ENCODE results near the gene ATP10A.

ATP10A gene

DNA sequence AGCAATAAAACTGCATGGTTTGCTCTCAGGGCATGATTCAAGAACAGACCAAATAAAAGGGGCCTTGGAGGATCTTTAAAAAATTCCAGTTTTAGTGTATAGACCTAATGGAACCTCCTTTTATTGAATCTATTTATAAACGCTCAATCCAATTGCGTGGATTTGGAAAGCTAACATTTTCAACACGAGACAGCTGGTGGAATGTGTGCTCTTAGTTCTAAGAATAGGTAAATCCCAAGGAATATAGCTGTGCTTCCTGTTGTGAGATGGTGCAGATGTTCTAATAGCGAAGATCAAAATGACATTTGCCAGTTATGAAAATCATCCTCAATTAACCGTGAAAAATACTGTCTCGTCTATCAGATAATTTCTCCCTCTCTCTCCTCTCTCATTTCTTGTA lies 192.5 kb downstream of the ATP10A start:
- TF ChIP-seq SNAI2 (CRISPR knock-in tag; IDR thresholded peaks at IDR 0.05) (no peak), CSRNP3 (CRISPR knock-in tag; IDR thresholded peaks at IDR 0.05) (no peak), GLIS3 (CRISPR knock-in tag; IDR thresholded peaks at IDR 0.05) (no peak), ZNF8 (CRISPR knock-in tag; IDR thresholded peaks at IDR 0.05) (no peak), TSHZ2 (CRISPR knock-in tag; IDR thresholded peaks at IDR 0.05) (no peak), RARB (CRISPR knock-in tag; IDR thresholded peaks at IDR 0.05) (no peak)
- TF ChIP-seq, protein P1, sequence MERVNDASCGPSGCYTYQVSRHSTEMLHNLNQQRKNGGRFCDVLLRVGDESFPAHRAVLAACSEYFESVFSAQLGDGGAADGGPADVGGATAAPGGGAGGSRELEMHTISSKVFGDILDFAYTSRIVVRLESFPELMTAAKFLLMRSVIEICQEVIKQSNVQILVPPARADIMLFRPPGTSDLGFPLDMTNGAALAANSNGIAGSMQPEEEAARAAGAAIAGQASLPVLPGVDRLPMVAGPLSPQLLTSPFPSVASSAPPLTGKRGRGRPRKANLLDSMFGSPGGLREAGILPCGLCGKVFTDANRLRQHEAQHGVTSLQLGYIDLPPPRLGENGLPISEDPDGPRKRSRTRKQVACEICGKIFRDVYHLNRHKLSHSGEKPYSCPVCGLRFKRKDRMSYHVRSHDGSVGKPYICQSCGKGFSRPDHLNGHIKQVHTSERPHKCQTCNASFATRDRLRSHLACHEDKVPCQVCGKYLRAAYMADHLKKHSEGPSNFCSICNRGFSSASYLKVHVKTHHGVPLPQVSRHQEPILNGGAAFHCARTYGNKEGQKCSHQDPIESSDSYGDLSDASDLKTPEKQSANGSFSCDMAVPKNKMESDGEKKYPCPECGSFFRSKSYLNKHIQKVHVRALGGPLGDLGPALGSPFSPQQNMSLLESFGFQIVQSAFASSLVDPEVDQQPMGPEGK (CRISPR knock-in tag; IDR thresholded peaks at IDR 0.05; ENCODE audit: borderline replicate concordance), result no peak
- ATAC-seq, result no peak

DNA sequence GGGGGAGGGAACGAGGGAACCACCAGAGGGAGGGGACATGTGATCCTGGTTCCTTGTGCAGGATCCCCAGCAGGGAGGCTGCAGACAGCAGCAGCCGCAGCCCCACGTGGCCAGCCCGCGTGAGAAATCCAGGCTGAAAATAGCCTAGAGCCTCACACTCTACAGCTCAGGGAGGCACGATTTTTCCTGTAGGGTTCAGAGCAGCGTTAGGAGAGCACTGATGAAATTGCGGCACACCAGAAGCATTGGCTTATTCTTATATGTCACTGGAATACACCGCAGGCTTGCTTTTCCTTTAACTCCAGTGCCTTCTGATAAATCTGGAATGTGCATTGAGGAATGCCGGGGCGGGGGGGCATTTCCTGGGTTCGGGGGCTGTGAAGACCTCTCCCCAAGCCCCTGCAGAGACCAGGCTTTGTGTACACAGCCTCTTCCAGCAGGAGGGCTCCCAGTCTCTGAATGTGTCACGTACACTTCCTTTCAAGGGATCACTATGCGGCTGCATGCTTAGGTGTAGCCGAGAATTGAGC lies 193.0 kb downstream of the ATP10A start:
- TF ChIP-seq, protein P1 (CRISPR knock-in tag; IDR thresholded peaks at IDR 0.05; ENCODE audit: borderline replicate concordance), result no peak
- TF ChIP-seq BACH2 (CRISPR knock-in tag; IDR thresholded peaks at IDR 0.05; ENCODE audit: borderline replicate concordance) (no peak), ARNTL (CRISPR knock-in tag; IDR thresholded peaks at IDR 0.05; ENCODE audit: borderline replicate concordance, low read depth) (no peak), CSDC2 (CRISPR knock-in tag; IDR thresholded peaks at IDR 0.05) (no peak), ZFP30 (CRISPR knock-in tag; IDR thresholded peaks at IDR 0.05) (no peak), ZC3H10 (CRISPR knock-in tag; IDR thresholded peaks at IDR 0.05) (no peak), ZFP3 (CRISPR knock-in tag; IDR thresholded peaks at IDR 0.05) (no peak), SNAI2 (CRISPR knock-in tag; IDR thresholded peaks at IDR 0.05) (no peak), ISL1 (CRISPR knock-in tag; IDR thresholded peaks at IDR 0.05) (no peak), RARB (CRISPR knock-in tag; IDR thresholded peaks at IDR 0.05) (no peak), ESRRG (CRISPR knock-in tag; IDR thresholded peaks at IDR 0.05) (no peak)
- TF ChIP-seq, protein P2, sequence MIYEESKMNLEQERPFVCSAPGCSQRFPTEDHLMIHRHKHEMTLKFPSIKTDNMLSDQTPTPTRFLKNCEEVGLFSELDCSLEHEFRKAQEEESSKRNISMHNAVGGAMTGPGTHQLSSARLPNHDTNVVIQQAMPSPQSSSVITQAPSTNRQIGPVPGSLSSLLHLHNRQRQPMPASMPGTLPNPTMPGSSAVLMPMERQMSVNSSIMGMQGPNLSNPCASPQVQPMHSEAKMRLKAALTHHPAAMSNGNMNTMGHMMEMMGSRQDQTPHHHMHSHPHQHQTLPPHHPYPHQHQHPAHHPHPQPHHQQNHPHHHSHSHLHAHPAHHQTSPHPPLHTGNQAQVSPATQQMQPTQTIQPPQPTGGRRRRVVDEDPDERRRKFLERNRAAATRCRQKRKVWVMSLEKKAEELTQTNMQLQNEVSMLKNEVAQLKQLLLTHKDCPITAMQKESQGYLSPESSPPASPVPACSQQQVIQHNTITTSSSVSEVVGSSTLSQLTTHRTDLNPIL (CRISPR knock-in tag; IDR thresholded peaks at IDR 0.05; ENCODE audit: low read depth), result no peak

DNA sequence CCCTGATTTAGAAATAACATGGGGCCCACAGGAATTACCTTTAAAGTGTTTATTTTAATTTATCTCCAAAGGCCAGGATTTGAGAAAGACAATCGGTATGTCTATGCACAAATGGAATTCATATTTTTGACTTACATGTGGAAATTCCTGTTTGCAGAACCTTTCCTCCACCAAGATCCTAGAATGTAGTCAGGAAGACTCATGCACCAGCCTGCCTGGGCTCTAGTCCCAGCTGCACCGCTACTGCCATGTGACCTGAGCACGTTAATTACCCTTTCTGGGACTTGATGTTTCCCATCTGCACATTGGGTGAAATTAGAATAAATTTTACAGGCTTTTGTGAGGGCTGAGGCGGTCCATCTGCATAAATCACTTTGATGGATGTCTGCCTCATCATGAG lies 194.2 kb downstream of the ATP10A start:
- TF ChIP-seq OSR1 (CRISPR knock-in tag; IDR thresholded peaks at IDR 0.05) (no peak), BACH2 (CRISPR knock-in tag; IDR thresholded peaks at IDR 0.05; ENCODE audit: borderline replicate concordance) (no peak), ZNF8 (CRISPR knock-in tag; IDR thresholded peaks at IDR 0.05) (no peak), SNAI2 (CRISPR knock-in tag; IDR thresholded peaks at IDR 0.05) (no peak), ZC3H10 (CRISPR knock-in tag; IDR thresholded peaks at IDR 0.05) (no peak), CSDC2 (CRISPR knock-in tag; IDR thresholded peaks at IDR 0.05) (no peak), ARNTL (CRISPR knock-in tag; IDR thresholded peaks at IDR 0.05; ENCODE audit: borderline replicate concordance, low read depth) (no peak), ZNF565 (CRISPR knock-in tag; conservative IDR thresholded peaks at IDR 0.05; ENCODE audit: low read depth) (no peak), ISL1 (CRISPR knock-in tag; IDR thresholded peaks at IDR 0.05) (no peak)
- TF ChIP-seq, protein P2 (CRISPR knock-in tag; IDR thresholded peaks at IDR 0.05; ENCODE audit: low read depth), result no peak
- TF ChIP-seq, protein P3, sequence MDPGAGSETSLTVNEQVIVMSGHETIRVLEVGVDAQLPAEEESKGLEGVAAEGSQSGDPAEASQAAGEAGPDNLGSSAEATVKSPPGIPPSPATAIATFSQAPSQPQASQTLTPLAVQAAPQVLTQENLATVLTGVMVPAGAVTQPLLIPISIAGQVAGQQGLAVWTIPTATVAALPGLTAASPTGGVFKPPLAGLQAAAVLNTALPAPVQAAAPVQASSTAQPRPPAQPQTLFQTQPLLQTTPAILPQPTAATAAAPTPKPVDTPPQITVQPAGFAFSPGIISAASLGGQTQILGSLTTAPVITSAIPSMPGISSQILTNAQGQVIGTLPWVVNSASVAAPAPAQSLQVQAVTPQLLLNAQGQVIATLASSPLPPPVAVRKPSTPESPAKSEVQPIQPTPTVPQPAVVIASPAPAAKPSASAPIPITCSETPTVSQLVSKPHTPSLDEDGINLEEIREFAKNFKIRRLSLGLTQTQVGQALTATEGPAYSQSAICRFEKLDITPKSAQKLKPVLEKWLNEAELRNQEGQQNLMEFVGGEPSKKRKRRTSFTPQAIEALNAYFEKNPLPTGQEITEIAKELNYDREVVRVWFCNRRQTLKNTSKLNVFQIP (CRISPR knock-in tag; IDR thresholded peaks at IDR 0.05; ENCODE audit: borderline replicate concordance, low read depth), result no peak
- no peak for ATAC-seq

More for the DNA sequence above, 193.0 kb downstream of the ATP10A start:
- no peak for ATAC-seq
